ENCODE results near the gene RANBP3. TPM values are rescaled to one million over a fixed set of nuclear protein-coding genes. Genes with fewer than 3 reads are reported as not detected.

RANBP3 gene
- polyA plus RNA-seq, 1 of the 3 experiments (the other 2 are of a cell fraction): 84.0 TPM

GRCh38 chr19:5932146-5932545, 45.8 kb downstream of the RANBP3 start:
- H3K9ac ChIP-seq: no peak overlapping the region
- H4K20me1 ChIP-seq (ENCODE audit: insufficient read depth): peaks cover 23% of the 10 kb centered on the region; the same call in 1 of the 2 replicates
- H3K9me2 ChIP-seq: no peaks in the 10 kb centered on the region
- no peaks in the 10 kb centered on the region for H3K9me3 ChIP-seq
- peak overlapping the region in 1 of 2 experiments; percentile 67; a peak in 1 of 4 replicates for H3K27ac ChIP-seq (ENCODE audit: low read depth in 2 of 2, low read length in 1 of 2)
- H3K4me1 ChIP-seq (ENCODE audit: control insufficient read depth in 1 of 2, insufficient read depth in 2 of 2, low read depth in 1 of 2, low read length in 1 of 2): peaks cover 13 to 78% of the 10 kb centered on the region in 2 experiments
- TF ChIP-seq TCF12 (IDR thresholded peaks at IDR 0.05) (no peak), RXRA (IDR thresholded peaks at IDR 0.05; ENCODE audit: borderline replicate concordance, low read depth) (no peak), EP300 (IDR thresholded peaks at IDR 0.05; ENCODE audit: borderline replicate concordance in 1 of 2, low read depth in 1 of 2, low read length in 1 of 2) (no peak), CTCF (IDR thresholded peaks at IDR 0.05) (no peak), GATA2 (CRISPR knock-in tag; IDR thresholded peaks at IDR 0.05) (no peak), SMC3 (IDR thresholded peaks at IDR 0.05; ENCODE audit: low read depth, low read length) (no peak), EZH2phosphoT487 (IDR thresholded peaks at IDR 0.05; ENCODE audit: borderline replicate concordance, low read depth) (no peak), FOXJ3 (CRISPR knock-in tag; IDR thresholded peaks at IDR 0.05) (no peak), SIN3A (IDR thresholded peaks at IDR 0.05; ENCODE audit: borderline replicate concordance, low read depth, low read length) (no peak), USF2 (IDR thresholded peaks at IDR 0.05; ENCODE audit: borderline replicate concordance, low read depth, low read length) (no peak), MEF2A (IDR thresholded peaks at IDR 0.05; ENCODE audit: borderline replicate concordance, low read depth) (no peak), ELF1 (IDR thresholded peaks at IDR 0.05) (no peak), GABPA (IDR thresholded peaks at IDR 0.05; ENCODE audit: low read depth) (no peak), FOXM1 (IDR thresholded peaks at IDR 0.05; ENCODE audit: low read depth) (no peak)
- TF ChIP-seq, protein P1, sequence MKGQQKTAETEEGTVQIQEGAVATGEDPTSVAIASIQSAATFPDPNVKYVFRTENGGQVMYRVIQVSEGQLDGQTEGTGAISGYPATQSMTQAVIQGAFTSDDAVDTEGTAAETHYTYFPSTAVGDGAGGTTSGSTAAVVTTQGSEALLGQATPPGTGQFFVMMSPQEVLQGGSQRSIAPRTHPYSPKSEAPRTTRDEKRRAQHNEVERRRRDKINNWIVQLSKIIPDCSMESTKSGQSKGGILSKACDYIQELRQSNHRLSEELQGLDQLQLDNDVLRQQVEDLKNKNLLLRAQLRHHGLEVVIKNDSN (IDR thresholded peaks at IDR 0.05; ENCODE audit: borderline replicate concordance, low read depth): no peak
- TF ChIP-seq, protein P2, sequence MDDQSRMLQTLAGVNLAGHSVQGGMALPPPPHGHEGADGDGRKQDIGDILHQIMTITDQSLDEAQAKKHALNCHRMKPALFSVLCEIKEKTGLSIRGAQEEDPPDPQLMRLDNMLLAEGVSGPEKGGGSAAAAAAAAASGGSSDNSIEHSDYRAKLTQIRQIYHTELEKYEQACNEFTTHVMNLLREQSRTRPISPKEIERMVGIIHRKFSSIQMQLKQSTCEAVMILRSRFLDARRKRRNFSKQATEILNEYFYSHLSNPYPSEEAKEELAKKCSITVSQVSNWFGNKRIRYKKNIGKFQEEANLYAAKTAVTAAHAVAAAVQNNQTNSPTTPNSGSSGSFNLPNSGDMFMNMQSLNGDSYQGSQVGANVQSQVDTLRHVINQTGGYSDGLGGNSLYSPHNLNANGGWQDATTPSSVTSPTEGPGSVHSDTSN (IDR thresholded peaks at IDR 0.05): no peak
- TF ChIP-seq, protein P3, sequence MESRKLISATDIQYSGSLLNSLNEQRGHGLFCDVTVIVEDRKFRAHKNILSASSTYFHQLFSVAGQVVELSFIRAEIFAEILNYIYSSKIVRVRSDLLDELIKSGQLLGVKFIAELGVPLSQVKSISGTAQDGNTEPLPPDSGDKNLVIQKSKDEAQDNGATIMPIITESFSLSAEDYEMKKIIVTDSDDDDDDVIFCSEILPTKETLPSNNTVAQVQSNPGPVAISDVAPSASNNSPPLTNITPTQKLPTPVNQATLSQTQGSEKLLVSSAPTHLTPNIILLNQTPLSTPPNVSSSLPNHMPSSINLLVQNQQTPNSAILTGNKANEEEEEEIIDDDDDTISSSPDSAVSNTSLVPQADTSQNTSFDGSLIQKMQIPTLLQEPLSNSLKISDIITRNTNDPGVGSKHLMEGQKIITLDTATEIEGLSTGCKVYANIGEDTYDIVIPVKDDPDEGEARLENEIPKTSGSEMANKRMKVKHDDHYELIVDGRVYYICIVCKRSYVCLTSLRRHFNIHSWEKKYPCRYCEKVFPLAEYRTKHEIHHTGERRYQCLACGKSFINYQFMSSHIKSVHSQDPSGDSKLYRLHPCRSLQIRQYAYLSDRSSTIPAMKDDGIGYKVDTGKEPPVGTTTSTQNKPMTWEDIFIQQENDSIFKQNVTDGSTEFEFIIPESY (IDR thresholded peaks at IDR 0.05; ENCODE audit: borderline replicate concordance, low read depth): no peak
- no peak for DNase-seq
- ChIA-PET POLR2A (no interaction called here), CTCF (interaction anchor here (0.7 to 3.2 kb wide), 4 partner anchors 9 to 128 kb away, joined by 3 to 10 read pairs (median 3); no protein-coding TSS in a partner anchor)
- no peaks in the 10 kb centered on the region for H3F3A ChIP-seq (replicated peaks; ENCODE audit: insufficient read depth)
- peaks cover 14 to 54% of the 10 kb centered on the region in 2 experiments for H3K36me3 ChIP-seq (replicated peaks in 1 of 2; ENCODE audit: control insufficient read depth in 1 of 2, insufficient read depth in 2 of 2, low read length in 1 of 2)
- 97% methylated on average over 12 of the region's 18 CpGs for WGBS (ENCODE audit: low lambda C conversion rate)
- no peak overlapping the region for H3K4me2 ChIP-seq
- H3K27me3 ChIP-seq (ENCODE audit: insufficient read depth): no peaks in the 10 kb centered on the region
- H3K4me3 ChIP-seq (ENCODE audit: low read depth in 2 of 2, low read length in 1 of 2): no peak overlapping the region
- H3K79me2 ChIP-seq (ENCODE audit: insufficient read depth): peaks cover 14% of the 10 kb centered on the region; the same call in 1 of the 2 replicates
- no peak overlapping the region for H2AFZ ChIP-seq (ENCODE audit: low read depth)
